Stomach smooth muscle (tissue), 2 donors: ENCODE data around the gene ANKRD44.
A peak's percentile ranks its signal among the peaks of the same experiment; 100 is the strongest.

Source experiments
- H3K27ac ChIP-seq: one replicate; pipeline ENCODE4 v1.7.0; 2013; ENCODE audit warnings: mild to moderate bottlenecking, low read length, inconsistent platforms
- H3K27me3 ChIP-seq, 2 donors: one replicate each; pipeline ENCODE4 v1.7.0; 2013; ENCODE audit warnings: low read length in 2 of 2; ENCODE audit not compliant: insufficient read depth in 2 of 2, control insufficient read depth in 1 of 2
- H3K36me3 ChIP-seq, 2 donors: one replicate each; pipeline ENCODE4 v1.7.0; 2013; ENCODE audit warnings: low read length in 2 of 2; ENCODE audit not compliant: control insufficient read depth in 2 of 2, insufficient read depth in 2 of 2
- H3K4me1 ChIP-seq: one replicate; pipeline ENCODE4 v1.7.0; 2013; ENCODE audit warnings: low read length; ENCODE audit not compliant: control insufficient read depth, insufficient read depth
- H3K4me3 ChIP-seq, 2 donors: one replicate each; pipeline ENCODE4 v1.7.0; 2013; ENCODE audit warnings: low read length in 2 of 2
- H3K9ac ChIP-seq, 2 donors: one replicate each; pipeline ENCODE4 v1.7.0; 2013; ENCODE audit warnings: low read length in 2 of 2, mild to moderate bottlenecking in 1 of 2
- H3K9me3 ChIP-seq, 2 donors: one replicate each; pipeline ENCODE4 v1.7.0; 2013; ENCODE audit warnings: low read length in 2 of 2; ENCODE audit not compliant: control insufficient read depth in 2 of 2
- donor health status: healthy.
- donor health status: Pancreatic carcinoma.

Gene ANKRD44

DNA sequence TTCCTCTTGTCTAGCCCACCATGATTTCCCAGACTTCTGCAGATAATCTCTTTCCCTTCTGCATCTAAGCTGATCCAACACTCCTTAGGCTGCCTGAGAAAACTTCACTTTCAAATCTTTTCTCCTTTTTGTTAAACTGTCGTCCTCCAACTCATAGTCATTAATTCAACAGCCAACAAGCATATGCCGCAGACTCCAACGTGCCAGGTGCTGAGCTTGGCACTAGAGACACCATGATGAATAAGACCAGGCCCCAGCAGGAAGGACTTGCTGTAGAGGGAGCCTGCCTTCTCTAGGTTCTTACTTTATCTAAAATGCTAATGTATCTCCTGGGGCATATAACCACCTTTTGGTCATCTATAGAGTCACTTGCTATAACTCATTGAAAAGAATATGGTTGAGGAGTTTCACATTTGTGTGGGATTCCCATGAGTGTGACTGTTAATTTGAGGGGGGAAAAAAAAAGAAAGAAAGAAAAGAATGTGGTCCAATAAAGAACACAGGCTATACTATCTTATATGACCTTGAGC is 51.0 kb downstream of the ANKRD44 start:
- Histone ChIP-seq H3K9me3 (no peaks in the 10 kb centered on the region), H3K4me1 (peaks cover 17% of the 10 kb centered on the region), H3K27me3 (no peaks in the 10 kb centered on the region), H3K36me3 (no peaks in the 10 kb centered on the region), H3K4me3 (no peak overlapping the region), H3K9ac (no peak overlapping the region), H3K27ac (no peak overlapping the region)

DNA sequence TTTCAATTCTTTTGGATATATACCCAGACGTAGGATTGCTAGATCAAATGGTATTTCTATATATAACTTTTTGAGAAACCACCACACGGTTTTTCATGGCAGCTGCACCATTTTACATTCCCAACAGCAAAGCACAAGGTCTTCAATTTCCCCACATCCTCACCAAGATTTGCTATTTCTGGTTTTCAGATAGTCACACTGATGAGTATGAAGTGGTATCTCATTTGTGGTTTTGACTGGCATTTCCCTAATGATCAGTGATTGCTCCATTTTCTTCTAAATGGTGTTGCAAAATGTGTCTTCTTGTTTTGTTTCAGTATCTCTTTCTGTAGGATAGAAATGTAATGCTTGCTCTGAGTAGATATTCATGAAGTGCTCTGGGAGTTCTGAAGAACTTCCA is 52.0 kb downstream of the ANKRD44 start:
- no peak overlapping the region for H3K4me3 ChIP-seq
- no peak overlapping the region for H3K27ac ChIP-seq
- peaks cover 17% of the 10 kb centered on the region for H3K4me1 ChIP-seq
- H3K27me3 ChIP-seq: no peaks in the 10 kb centered on the region
- H3K9ac ChIP-seq: no peak overlapping the region
- no peaks in the 10 kb centered on the region for H3K9me3 ChIP-seq
- H3K36me3 ChIP-seq: no peaks in the 10 kb centered on the region

- H3K4me1 ChIP-seq: peaks cover 17% of the 10 kb centered on the region
- peak overlapping the region; percentile 89 for H3K27ac ChIP-seq
- H3K9ac ChIP-seq: peak overlapping the region in 1 of 2 donors; percentile 74
Measured at GRCh38 chr2:197256547-197257170, 53.9 kb downstream of the ANKRD44 start.

DNA sequence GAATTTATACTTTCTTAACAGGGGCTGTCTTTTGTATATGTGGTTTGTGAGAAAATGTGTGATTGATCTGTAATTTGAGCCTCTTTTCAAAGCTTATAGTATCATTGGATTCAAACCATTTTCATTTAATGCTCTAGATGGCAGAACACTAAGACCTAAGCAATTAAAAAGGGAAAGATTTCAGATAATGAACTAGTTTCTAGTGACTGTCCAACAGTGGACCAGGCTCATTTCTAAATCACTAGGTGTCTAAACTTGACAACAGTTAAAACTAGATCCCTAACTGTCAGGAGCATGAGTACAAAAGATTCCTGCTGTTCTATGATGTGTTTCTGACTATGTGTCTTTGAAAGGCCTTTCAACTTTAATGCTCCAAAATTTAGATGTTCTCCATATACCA is 54.6 kb downstream of the ANKRD44 start:
- Histone ChIP-seq H3K4me1 (peaks cover 17% of the 10 kb centered on the region), H3K4me3 (peak overlapping the region; percentile 17 to 57), H3K9me3 (no peaks in the 10 kb centered on the region), H3K27ac (peak overlapping the region; percentile 89), H3K36me3 (no peaks in the 10 kb centered on the region), H3K27me3 (no peaks in the 10 kb centered on the region), H3K9ac (peak overlapping the region; percentile 65 to 74)

More at GRCh38 chr2:197256547-197257170, 53.9 kb downstream of the ANKRD44 start:
- no peaks in the 10 kb centered on the region for H3K27me3 ChIP-seq
- no peaks in the 10 kb centered on the region for H3K36me3 ChIP-seq
- peak overlapping the region in 1 of 2 donors; percentile 17 for H3K4me3 ChIP-seq
- no peaks in the 10 kb centered on the region for H3K9me3 ChIP-seq

GRCh38 chr2:197255543-197255942 is 55.0 kb downstream of the ANKRD44 start:
- H3K4me1 ChIP-seq: peaks cover 17% of the 10 kb centered on the region

DNA sequence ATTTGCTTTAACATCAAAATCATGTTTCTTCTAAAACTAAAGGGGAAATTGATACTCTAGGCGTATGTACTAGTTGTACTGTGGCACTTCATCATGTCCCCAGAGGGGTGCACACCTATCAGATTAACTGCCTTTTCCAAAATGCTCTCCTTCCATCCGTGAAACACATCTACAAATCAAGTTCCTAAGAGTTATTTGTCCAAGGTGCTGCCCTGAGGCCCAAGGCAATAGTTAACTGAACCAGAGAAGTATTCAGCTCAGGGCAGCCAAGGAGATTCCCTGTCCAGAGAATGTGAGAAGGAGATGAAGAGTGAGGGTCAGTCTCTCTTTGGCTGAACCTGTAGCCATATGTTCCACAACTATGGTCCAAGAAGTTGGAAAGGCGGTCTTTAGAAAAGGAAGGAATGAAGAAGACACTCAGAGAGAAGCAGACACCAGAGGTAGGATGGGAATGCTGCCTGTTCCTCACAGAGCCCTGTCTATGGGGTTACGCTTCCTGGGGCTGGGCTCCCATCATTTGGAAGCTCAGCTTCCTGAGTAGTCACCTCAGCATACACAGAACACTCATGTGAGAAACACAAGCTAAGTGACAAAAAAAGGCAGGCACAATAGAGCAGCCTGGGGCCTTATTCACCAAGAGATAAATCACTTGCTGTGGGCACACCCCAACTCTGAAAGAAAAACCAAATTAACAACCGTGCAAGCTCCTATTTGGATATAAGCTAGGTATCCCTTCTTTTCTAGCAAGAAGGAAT is 55.6 kb downstream of the ANKRD44 start:
- Histone ChIP-seq H3K27ac (peak overlapping the region; percentile 89), H3K36me3 (no peaks in the 10 kb centered on the region), H3K4me1 (peaks cover 17% of the 10 kb centered on the region), H3K9me3 (no peaks in the 10 kb centered on the region), H3K4me3 (peak overlapping the region; percentile 17 to 57), H3K9ac (peak overlapping the region; percentile 65 to 74), H3K27me3 (no peaks in the 10 kb centered on the region)

More at GRCh38 chr2:197255543-197255942, 55.0 kb downstream of the ANKRD44 start:
- no peaks in the 10 kb centered on the region for H3K9me3 ChIP-seq
- H3K9ac ChIP-seq: peak overlapping the region; percentile 65 to 74
- peak overlapping the region; percentile 89 for H3K27ac ChIP-seq
- H3K27me3 ChIP-seq: no peaks in the 10 kb centered on the region
- no peaks in the 10 kb centered on the region for H3K36me3 ChIP-seq
- peak overlapping the region; percentile 17 to 57 for H3K4me3 ChIP-seq

- Histone ChIP-seq H3K9me3 (no peaks in the 10 kb centered on the region), H3K4me3 (no peak overlapping the region), H3K4me1 (peaks cover 13% of the 10 kb centered on the region), H3K36me3 (no peaks in the 10 kb centered on the region), H3K27ac (no peak overlapping the region), H3K27me3 (no peaks in the 10 kb centered on the region), H3K9ac (no peak overlapping the region)
Measured at GRCh38 chr2:197251576-197251975, 59.0 kb downstream of the ANKRD44 start.

DNA sequence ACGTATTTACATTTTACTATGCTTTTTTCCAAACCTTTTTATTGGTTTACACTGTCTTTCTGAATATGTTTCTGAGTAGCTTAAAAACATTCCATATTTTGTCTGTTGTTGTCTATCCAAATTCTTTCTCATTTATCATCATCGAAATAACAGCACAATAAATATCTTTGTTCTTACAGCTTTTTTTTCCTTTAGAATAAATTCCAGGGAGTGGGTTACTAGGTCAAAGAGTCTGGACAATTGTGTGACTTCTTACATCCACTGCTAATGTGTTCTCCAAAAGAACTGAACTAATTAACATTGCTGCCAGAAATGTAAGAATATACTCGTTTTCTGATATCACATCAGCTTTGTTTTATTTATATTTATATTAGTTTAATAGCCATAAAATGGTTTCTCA is 59.4 kb downstream of the ANKRD44 start:
- no peak overlapping the region for H3K4me3 ChIP-seq
- H3K4me1 ChIP-seq: peaks cover 11% of the 10 kb centered on the region
- H3K9ac ChIP-seq: no peak overlapping the region
- no peak overlapping the region for H3K27ac ChIP-seq
- no peaks in the 10 kb centered on the region for H3K9me3 ChIP-seq
- H3K36me3 ChIP-seq: no peaks in the 10 kb centered on the region
- H3K27me3 ChIP-seq: no peaks in the 10 kb centered on the region

DNA sequence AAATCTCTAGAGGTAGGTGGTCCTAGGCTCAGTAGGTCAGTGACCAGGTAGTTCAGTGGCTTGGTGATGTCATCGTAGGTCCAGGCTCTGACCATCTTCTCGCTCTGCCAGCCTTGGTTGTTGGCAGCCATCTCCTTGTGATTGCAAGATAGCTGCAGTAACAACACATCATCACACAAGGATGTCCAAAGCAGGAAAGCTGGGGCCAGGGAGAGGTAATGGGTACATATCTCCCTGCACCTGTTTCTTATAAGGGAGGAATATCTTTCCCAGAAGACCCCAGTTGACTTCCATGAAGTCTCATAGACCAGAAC is 60.5 kb downstream of the ANKRD44 start:
- H3K4me1 ChIP-seq: peaks cover 5% of the 10 kb centered on the region
- H3K27me3 ChIP-seq: no peaks in the 10 kb centered on the region
- H3K9me3 ChIP-seq: no peaks in the 10 kb centered on the region
- H3K4me3 ChIP-seq: no peak overlapping the region
- H3K27ac ChIP-seq: no peak overlapping the region
- H3K36me3 ChIP-seq: no peaks in the 10 kb centered on the region
- H3K9ac ChIP-seq: no peak overlapping the region

GRCh38 chr2:197249381-197250083 is 61.0 kb downstream of the ANKRD44 start:
- Histone ChIP-seq H3K4me1 (no peaks in the 10 kb centered on the region), H3K9me3 (no peaks in the 10 kb centered on the region), H3K4me3 (no peak overlapping the region), H3K27me3 (no peaks in the 10 kb centered on the region), H3K9ac (no peak overlapping the region), H3K36me3 (no peaks in the 10 kb centered on the region), H3K27ac (no peak overlapping the region)
